Endothelial cell of umbilical vein (primary cell): ENCODE measurements around the gene MEF2C. TPM values are rescaled to one million over a fixed set of nuclear protein-coding genes. Genes with fewer than 3 reads are reported as not detected.

Experiments used
- BruUV-seq: library from RNA; stranded (reverse); fragments of 400-500 nt; replicated peaks from 2 replicates; lab custom pipeline; 2021; lab: Mats Ljungman, UMichigan
- CTCF ChIA-PET: fragments of 300-600, 350-600 bp; sonication (Branson Sonifier 250); formaldehyde crosslinking; loops from one replicate; lab custom pipeline; 2021; ENCODE audit warnings: antibody characterized with exemption, inconsistent platforms; lab: Charles Lee
- POLR2A ChIA-PET: fragments of 300-600, 350-600 bp; sonication (Branson Sonifier 250); formaldehyde crosslinking; loops from one replicate; lab custom pipeline; 2021; ENCODE audit warnings: antibody characterized with exemption, inconsistent platforms; lab: Charles Lee
- DNase-seq: peaks from one replicate; pipeline ENCODE4 v3.0.0-alpha.2; 2011; ENCODE audit warnings: low read depth, low spot score
- FAIRE-seq: peaks from 2 replicates; lab custom pipeline; 2011; peaks lifted over from hg19 to GRCh38; lab: Jason Lieb, UNC
- H2AFZ ChIP-seq: 2 replicates; pipeline ENCODE4 v1.6.0; 2012; ENCODE audit warnings: low read depth, low read length, control low read depth, inconsistent platforms
- H3K27ac ChIP-seq: 2 replicates; pipeline ENCODE4 v1.5.1; 2011; ENCODE audit warnings: low read depth, mild to moderate bottlenecking, control low read depth, low read length, moderate library complexity; ENCODE audit not compliant: insufficient read depth
- H3K27me3 ChIP-seq, 2 experiments: 2 replicates each; pipeline versions ENCODE4 v1.6.0 to v1.6.1; 2011; ENCODE audit warnings: low read length in 2 of 2, mixed read lengths in 1 of 2; ENCODE audit not compliant: control insufficient read depth in 2 of 2, insufficient read depth in 2 of 2
- H3K36me3 ChIP-seq, 2 experiments: 2 replicates in 1 of 2; 3 replicates in 1 of 2; pipeline ENCODE4 v1.5.1; 2011; ENCODE audit warnings: low read length in 2 of 2, mild to moderate bottlenecking in 1 of 2, moderate library complexity in 1 of 2; ENCODE audit not compliant: control insufficient read depth in 2 of 2, insufficient read depth in 2 of 2; ENCODE audit errors: extremely low read depth in 1 of 2
- H3K4me1 ChIP-seq: 3 replicates; pipeline ENCODE4 v1.5.1; 2011; ENCODE audit warnings: mild to moderate bottlenecking, low read length; ENCODE audit not compliant: control insufficient read depth, insufficient read depth; ENCODE audit errors: extremely low read depth
- H3K4me2 ChIP-seq: 2 replicates; pipeline ENCODE4 v1.6.1; 2011; ENCODE audit warnings: low read length, control low read depth, mixed read lengths; ENCODE audit not compliant: insufficient read depth
- H3K4me3 ChIP-seq, 3 experiments: fragments of 200-600 bp in 1 of 3; sonication (generic), shearing (Covaris generic) in 1 of 3; replicated peaks in 1 of 3; 2 replicates each; pipeline ENCODE4 v1.5.1; 2011 to 2016; ENCODE audit warnings: control low read depth in 3 of 3, low read length in 3 of 3, mild to moderate bottlenecking in 2 of 3, inconsistent platforms in 1 of 3, low read depth in 1 of 3, moderate library complexity in 1 of 3; ENCODE audit not compliant: insufficient read depth in 1 of 3
- H3K79me2 ChIP-seq: 2 replicates; pipeline ENCODE4 v1.6.0; 2012; ENCODE audit warnings: low read length, inconsistent platforms; ENCODE audit not compliant: control insufficient read depth, insufficient read depth
- H3K9ac ChIP-seq: replicated peaks from 2 replicates; pipeline ENCODE3; 2011; ENCODE audit warnings: low read length, control low read depth; ENCODE audit not compliant: insufficient read depth; ENCODE audit errors: extremely low read depth
- H3K9me1 ChIP-seq: replicated peaks from 3 replicates; pipeline ENCODE4 v1.6.0; 2011; ENCODE audit warnings: mild to moderate bottlenecking, low read length; ENCODE audit not compliant: control insufficient read depth, insufficient read depth; ENCODE audit errors: extremely low read depth
- H3K9me3 ChIP-seq: replicated peaks from 2 replicates; pipeline ENCODE4 v1.5.1; 2012; ENCODE audit warnings: low read length, inconsistent platforms; ENCODE audit not compliant: control insufficient read depth, insufficient read depth
- H4K20me1 ChIP-seq: replicated peaks from 2 replicates; pipeline ENCODE3; 2011; ENCODE audit warnings: mild to moderate bottlenecking, low read length; ENCODE audit not compliant: control insufficient read depth, insufficient read depth; ENCODE audit errors: extremely low read depth
- EZH2 ChIP-seq: IDR thresholded peaks from 2 replicates; pipeline ENCODE4 v1.6.1; 2012; ENCODE audit warnings: borderline replicate concordance, low read depth, mild to moderate bottlenecking, moderate library complexity, low read length, inconsistent platforms; ENCODE audit not compliant: severe bottlenecking
- FOS ChIP-seq: IDR thresholded peaks from 2 replicates; pipeline ENCODE4 v1.6.1; 2011; ENCODE audit warnings: mild to moderate bottlenecking, low read length, moderate library complexity, borderline replicate concordance; ENCODE audit not compliant: insufficient read depth
- GATA2 ChIP-seq: IDR thresholded peaks from 2 replicates; pipeline ENCODE4 v1.7.0; 2011; ENCODE audit warnings: low read depth, mild to moderate bottlenecking, moderate library complexity, mixed read lengths, low read length; ENCODE audit not compliant: insufficient read length, insufficient read depth
- JUN ChIP-seq: IDR thresholded peaks from 2 replicates; pipeline ENCODE4 v1.6.1; 2011; ENCODE audit warnings: borderline replicate concordance, low read depth; ENCODE audit not compliant: insufficient read length, insufficient read depth
- MAX ChIP-seq: IDR thresholded peaks from 2 replicates; pipeline ENCODE4 v1.6.1; 2011; ENCODE audit not compliant: insufficient read depth, insufficient read length
- MYC ChIP-seq: IDR thresholded peaks from one replicate; pipeline ENCODE4 v1.6.1; 2011; ENCODE audit warnings: mild to moderate bottlenecking, low read depth, low read length
- POLR2A ChIP-seq: IDR thresholded peaks from 2 replicates; pipeline ENCODE4 v1.6.1; 2012; ENCODE audit warnings: low read depth, mild to moderate bottlenecking, control low read depth, low read length
- POLR2AphosphoS5 ChIP-seq: IDR thresholded peaks from 2 replicates; pipeline ENCODE4 v1.6.1; 2012; ENCODE audit warnings: low read depth, mild to moderate bottlenecking, control low read depth, low read length, moderate library complexity; ENCODE audit not compliant: insufficient read depth
- dilution Hi-C: fragments of 300-500 bp; cut with MboI; formaldehyde crosslinking; loops from one replicate; pipeline ENCODE4 v1.15.0; 2019; ENCODE audit warnings: low sequenced_read_pairs; ENCODE audit not compliant: extremely low pct_ligation_motif_present
- intact Hi-C: fragments of 100-400 bp; cut with micrococcal nuclease; formaldehyde crosslinking; loops from one replicate; pipeline ENCODE4 v1.10.0; 2022
- polyA plus RNA-seq, 4 experiments: library from polyadenylated mRNA; depleted of rRNA in 3 of 4; stranded (reverse) in 3 of 4; unstranded in 1 of 4; fragments of >200 nt; gene quantifications; 2 replicates each; pipeline versions ENCODE4 v1.2.1 to v1.2.3, GENCODE V29; 2011 to 2012; ENCODE audit warnings: missing spikeins in 1 of 4
- total RNA-seq: library from RNA; stranded (reverse); gene quantifications from 2 replicates; pipeline ENCODE4 v1.2.3, GENCODE V29; 2021

MEF2C gene
- total and polyA plus RNA-seq, 2 donors (not counting 3 experiments of a cell fraction or from before 2014, with no cell fraction given): 21.2 to 67.7 TPM

DNA sequence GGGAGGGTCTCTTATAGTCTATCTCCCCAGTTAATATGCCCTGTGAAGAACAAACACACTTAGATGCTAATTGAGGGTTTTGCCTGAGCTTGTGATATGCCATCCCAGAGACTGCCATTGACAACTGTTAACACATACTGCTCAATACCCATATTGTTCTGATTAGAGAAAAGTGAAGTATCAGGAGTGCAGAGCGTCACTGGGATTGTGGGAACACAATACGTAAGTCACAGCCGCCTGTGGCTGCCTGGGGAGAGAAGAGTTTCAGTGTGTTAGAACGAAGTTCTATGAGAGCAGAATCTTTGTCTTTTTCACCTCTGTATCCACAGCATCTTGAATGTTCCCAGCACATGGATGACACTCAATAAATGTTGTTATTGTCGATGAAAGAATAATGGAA lies 110.2 kb downstream of the MEF2C start:
- H3K9ac ChIP-seq: no peak overlapping the region
- H3K27me3 ChIP-seq: no peaks in the 10 kb centered on the region
- H3K4me3 ChIP-seq: no peak overlapping the region
- no TSS peak for BruUV-seq
- H3K27ac ChIP-seq: no peak overlapping the region
- no peaks in the 10 kb centered on the region for H3K36me3 ChIP-seq
- H2AFZ ChIP-seq: no peak overlapping the region
- H3K4me1 ChIP-seq: no peaks in the 10 kb centered on the region
- ChIA-PET CTCF (no interaction called here), POLR2A (no interaction called here)
- H3K4me2 ChIP-seq: no peak overlapping the region
- TF ChIP-seq POLR2A (no peak), MYC (no peak), EZH2 (no peak), GATA2 (no peak), JUN (no peak), MAX (no peak), POLR2AphosphoS5 (no peak), FOS (no peak)
- no peaks in the 10 kb centered on the region for H3K9me3 ChIP-seq
- no peaks in the 10 kb centered on the region for H3K79me2 ChIP-seq
- DNase-seq (no peak), FAIRE-seq (no peak)
- H3K9me1 ChIP-seq: no peaks in the 10 kb centered on the region
- H4K20me1 ChIP-seq: no peaks in the 10 kb centered on the region
- dilution Hi-C loops (no loop called here), intact Hi-C loops (no loop called here)

DNA sequence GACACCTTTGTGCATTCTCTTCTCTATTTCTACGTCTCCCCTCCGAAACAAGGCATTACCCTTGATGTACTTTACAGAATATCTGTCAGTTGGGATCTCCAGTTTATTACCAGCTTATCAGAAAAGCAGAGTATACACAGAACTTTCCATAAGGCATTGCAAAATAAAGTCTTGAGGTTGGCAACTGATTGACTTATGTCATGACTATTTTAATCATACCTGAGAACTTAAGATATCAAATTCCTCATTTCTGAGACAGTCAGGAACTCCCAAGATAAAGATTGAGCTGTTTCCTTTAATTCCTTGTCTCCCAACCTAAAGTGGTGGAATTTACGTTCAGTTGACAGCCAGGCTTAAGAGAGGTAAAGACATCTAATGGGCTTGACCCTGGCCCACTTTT lies 110.9 kb downstream of the MEF2C start:
- Histone ChIP-seq H3K79me2 (no peaks in the 10 kb centered on the region), H3K36me3 (no peaks in the 10 kb centered on the region), H3K9ac (no peak overlapping the region), H3K27me3 (no peaks in the 10 kb centered on the region), H3K4me1 (no peaks in the 10 kb centered on the region), H4K20me1 (no peaks in the 10 kb centered on the region), H3K9me1 (no peaks in the 10 kb centered on the region), H2AFZ (no peak overlapping the region), H3K4me2 (no peak overlapping the region), H3K4me3 (no peak overlapping the region), H3K9me3 (no peaks in the 10 kb centered on the region), H3K27ac (no peak overlapping the region)
- POLR2A ChIA-PET: no interaction called here
- FAIRE-seq (peak; percentile 28), DNase-seq (no peak)
- CTCF ChIA-PET: no interaction called here
- dilution Hi-C loops: no loop called here
- intact Hi-C loops: no loop called here
- no TSS peak for BruUV-seq
- TF ChIP-seq JUN (no peak), POLR2AphosphoS5 (no peak), GATA2 (no peak), POLR2A (no peak), FOS (no peak)
